ENCODE results near the gene ADGRF1.

GRCh38 chr6:47061309-47062300, 19.5 kb upstream of the ADGRF1 start:
- TF ChIP-seq, protein P1, sequence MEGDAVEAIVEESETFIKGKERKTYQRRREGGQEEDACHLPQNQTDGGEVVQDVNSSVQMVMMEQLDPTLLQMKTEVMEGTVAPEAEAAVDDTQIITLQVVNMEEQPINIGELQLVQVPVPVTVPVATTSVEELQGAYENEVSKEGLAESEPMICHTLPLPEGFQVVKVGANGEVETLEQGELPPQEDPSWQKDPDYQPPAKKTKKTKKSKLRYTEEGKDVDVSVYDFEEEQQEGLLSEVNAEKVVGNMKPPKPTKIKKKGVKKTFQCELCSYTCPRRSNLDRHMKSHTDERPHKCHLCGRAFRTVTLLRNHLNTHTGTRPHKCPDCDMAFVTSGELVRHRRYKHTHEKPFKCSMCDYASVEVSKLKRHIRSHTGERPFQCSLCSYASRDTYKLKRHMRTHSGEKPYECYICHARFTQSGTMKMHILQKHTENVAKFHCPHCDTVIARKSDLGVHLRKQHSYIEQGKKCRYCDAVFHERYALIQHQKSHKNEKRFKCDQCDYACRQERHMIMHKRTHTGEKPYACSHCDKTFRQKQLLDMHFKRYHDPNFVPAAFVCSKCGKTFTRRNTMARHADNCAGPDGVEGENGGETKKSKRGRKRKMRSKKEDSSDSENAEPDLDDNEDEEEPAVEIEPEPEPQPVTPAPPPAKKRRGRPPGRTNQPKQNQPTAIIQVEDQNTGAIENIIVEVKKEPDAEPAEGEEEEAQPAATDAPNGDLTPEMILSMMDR (IDR thresholded peaks at IDR 0.05; ENCODE audit: extremely low read depth in 1 of 2, insufficient read depth in 1 of 2, low read depth in 1 of 2, low read length in 2 of 2) = no peak
- TF ChIP-seq POLR2A (IDR thresholded peaks at IDR 0.05; ENCODE audit: low read depth, low read length) = no peak
- no peak for TF ChIP-seq POLR2AphosphoS5 (IDR thresholded peaks at IDR 0.05; ENCODE audit: insufficient read depth, low read depth, low read length)
